A673 (cell line): ENCODE data around the gene STIMATE.

Experiments used
- CTCF ChIP-seq: fragments of 300-800, 200-600 bp; sonication (generic); conservative IDR thresholded peaks from 2 replicates; pipeline ENCODE4 v1.5.1; 2017; ENCODE audit warnings: low read depth, mild to moderate bottlenecking, antibody characterized with exemption, low read length, moderate library complexity, mixed read lengths
- EZH2 ChIP-seq: fragments of 200-600 bp; sonication (generic); IDR thresholded peaks from 2 replicates; pipeline ENCODE4 v1.6.1; 2017; ENCODE audit warnings: borderline replicate concordance, low read depth, mild to moderate bottlenecking, mixed read lengths, antibody characterized with exemption, low read length; ENCODE audit not compliant: poor library complexity, severe bottlenecking

- no peak for TF ChIP-seq EZH2
- TF ChIP-seq CTCF = no peak
Observed at GRCh38 chr3:52879090-52879489, 18.3 kb downstream of the STIMATE start.
